ENCODE measurements around the gene MON1A.

Gene MON1A

DNA sequence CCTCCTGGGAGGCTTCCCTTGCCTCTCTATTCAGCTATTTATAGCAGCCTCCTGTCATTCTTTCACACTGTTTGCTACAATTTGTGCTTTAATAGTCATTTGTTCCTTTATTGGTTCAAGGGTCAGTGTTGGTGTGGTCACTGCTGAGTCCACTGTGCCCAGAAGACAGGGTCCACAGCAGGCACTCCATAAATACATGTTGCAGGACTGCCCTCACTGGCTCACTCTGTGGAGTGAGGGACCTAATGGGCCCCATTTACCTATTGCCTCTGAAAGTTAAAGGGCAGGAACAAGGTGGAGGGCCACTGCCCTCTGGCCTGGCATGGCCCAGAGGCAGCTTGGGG, 42.7 kb downstream of the MON1A start:
- FAIRE-seq: no peak

DNA sequence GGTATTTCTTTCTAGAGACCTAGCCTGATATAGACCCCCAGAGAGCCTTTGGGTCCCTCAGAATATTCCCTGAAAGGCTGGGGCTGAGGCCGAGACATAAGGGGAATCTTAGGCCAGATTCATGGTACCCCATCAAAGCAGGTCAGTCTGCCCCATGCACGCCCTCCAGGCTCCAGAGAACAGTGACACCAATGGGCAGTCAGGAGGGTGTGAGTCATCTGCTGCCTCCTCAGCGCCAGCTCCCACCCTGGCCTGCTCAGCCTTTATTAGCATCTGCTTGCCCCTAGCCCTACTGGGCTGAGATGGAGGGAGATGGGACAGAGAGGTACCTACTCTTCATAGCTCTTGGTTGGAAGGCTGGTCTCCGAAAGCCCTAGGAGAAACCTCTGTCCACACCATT, 45.6 kb downstream of the MON1A start:
- no peak for FAIRE-seq

DNA sequence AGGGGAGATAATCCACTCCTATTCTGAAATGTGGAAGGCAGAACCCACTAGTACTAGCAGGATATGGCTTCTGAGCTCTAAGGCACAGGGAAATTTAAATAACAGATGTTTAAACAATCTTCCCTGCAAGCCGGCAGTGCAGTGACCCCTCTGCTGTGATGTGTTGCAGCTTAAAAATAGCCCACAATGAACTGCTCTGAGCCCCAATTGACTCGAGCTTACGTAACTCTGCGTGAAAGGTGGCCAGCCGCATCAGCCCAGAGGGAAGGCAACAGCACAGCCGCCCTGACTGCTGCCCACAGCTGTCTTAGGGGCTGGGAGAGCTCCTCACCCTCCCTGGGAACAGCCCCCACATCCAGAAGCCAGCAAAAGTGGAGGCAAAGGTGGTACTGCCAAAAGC, 47.4 kb downstream of the MON1A start:
- no peak for FAIRE-seq

DNA sequence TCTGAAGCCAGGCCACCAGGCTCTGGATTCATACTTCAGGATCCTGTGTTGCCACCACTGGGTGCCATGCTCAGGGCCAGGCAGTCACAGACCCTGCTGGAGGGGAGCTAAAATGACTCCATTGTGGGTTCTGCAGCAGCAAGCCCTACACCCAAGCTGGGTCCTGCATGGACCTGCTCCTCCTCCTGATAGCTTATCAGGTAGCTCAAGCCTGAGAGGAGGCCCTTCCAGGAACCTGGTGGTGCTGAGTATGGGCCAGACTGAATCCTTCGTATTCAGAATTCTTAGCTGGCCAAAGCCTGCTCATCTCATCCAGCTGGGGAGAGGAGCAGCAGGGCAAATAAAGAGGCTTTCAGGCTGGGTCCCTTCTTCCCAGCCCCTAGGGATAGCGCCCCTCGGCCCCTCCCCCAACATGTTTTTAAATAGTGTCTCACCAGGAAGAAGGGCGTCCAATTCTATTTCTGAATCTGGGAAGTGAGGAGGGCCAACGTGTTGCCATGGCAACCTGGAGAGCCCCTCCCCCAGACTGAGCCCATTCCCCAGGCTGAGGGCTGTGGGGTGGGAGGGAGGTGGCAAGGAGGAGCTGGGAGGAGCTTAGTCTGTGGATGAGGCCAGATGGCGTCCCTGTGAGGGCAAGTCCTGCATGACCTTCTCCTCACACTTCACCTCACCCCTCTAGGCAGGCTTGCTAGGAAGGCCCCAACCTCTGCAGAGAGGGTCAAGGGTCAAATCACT, 48.9 kb downstream of the MON1A start:
- no peak for FAIRE-seq

DNA sequence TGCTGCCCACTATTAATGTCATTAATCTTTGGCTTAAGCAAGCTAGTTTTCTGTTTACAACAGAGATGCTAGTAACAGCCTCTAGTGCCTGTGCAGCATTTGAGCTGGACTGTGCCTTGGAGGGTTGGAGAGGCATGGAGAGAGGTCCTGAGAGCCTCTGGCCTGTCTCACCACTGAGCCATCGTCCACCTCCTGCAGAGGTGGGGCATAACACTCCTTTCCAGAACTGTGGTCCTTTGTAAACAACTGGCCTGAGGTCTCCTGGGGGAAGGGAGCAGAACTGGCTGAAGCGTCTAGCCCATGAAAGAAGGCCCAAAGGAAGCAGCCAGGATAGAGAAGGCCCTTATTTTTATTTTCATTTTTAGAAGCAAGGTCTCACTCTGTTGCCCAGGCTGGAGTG, 49.9 kb downstream of the MON1A start:
- FAIRE-seq: no peak

DNA sequence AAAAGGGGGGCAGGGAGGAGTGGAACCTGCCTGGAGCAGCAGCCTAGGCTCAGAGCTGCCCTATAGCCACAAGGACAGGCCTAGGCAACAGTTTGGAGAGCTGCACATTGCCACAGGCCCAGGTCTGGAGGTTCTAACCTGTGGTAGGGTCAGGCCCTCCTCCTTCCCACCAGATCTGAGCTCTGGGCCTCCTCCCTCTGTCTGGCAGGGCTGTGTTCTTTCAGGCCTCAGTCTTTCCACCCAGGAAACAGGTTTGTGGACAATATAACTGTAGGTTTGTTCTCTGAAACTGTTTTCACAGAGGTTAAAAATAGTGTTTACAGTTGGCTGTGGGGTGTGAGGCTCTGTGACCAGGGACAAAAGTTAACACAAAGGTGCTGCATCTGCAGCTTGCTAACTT, 50.9 kb downstream of the MON1A start:
- FAIRE-seq: no peak

DNA sequence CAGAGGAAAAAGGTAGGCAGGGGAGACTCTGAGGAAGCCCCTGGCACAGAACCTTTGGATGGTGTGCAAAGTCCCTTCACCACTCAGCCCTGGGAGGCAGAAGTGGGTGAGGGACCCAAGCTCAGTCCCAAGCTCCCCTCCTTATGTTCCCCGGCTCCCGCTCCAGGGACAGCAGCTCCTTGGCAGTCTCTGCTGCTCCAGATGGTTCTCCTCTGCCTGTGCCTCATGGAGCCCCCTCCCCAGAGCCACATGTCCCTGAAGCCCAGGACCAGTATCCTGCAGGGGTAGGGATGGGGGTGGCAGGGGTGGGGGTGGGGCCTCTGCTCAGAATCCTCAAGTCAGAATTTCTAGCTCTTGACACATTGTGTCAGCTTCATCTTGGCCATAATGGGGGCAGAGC, 51.9 kb downstream of the MON1A start:
- FAIRE-seq: no peak

DNA sequence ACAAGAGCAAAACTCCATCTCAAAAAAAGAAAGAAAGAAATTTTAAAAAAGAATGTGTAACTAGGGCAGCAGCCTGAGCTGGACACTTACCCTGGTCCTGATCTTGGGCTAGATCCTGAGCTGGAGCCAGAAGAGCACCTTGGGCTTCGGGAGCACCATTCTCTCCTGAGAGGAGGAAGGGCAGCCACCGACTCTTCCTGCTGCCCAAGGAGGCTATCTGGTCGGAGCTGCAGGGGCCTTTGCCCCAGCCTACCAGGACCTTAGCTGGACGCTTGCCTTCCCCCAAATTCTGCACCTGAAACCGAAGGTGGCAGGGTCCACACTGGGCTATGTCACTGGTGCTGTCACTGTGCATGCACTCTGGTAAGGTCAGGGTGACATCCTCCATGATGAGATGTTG, 53.0 kb downstream of the MON1A start:
- FAIRE-seq: no peak

DNA sequence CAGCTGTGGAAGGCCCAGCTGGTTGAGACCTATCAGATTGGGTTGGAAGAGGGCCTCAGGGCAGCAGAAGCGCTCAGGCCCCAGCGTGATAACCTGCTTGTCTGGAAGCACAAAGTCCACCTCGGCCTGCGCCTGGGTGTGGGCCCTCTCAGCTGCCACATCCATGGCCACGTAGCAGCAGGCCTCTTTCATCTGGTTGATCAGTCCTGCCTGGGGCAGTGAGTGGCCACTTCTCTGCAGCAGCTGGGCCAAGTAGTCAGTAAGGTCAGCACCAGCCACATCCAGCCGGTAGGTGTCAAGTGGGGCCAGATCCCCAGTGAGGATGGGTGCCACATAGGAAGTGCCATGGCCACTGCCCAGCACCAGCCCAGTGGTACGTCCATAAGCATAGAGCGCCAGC, 56.0 kb downstream of the MON1A start:
- FAIRE-seq: no peak

DNA sequence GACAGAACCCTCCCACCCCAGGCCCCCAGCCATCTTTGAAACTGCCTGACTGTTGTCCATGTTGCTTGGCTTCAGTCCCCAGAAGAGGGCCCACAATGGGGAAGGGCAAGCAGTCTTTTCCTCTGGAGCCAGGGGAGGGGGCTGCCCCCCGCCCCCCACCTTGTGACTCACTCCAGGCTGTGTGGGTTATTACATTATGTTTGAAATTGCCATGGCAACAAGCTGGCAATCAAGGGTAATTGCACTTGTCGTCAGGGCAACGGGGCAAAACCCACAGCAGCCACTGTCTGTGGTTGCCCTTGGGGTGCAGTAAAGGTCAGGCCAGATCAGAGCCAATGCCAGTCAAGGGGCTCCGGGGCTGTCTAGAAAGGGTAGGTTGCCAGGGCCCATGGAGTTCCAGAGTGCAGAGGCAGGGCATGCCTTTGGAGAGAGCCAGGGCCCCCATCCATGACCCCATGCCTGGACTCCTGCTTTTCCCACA, 56.8 kb downstream of the MON1A start:
- FAIRE-seq: no peak

DNA sequence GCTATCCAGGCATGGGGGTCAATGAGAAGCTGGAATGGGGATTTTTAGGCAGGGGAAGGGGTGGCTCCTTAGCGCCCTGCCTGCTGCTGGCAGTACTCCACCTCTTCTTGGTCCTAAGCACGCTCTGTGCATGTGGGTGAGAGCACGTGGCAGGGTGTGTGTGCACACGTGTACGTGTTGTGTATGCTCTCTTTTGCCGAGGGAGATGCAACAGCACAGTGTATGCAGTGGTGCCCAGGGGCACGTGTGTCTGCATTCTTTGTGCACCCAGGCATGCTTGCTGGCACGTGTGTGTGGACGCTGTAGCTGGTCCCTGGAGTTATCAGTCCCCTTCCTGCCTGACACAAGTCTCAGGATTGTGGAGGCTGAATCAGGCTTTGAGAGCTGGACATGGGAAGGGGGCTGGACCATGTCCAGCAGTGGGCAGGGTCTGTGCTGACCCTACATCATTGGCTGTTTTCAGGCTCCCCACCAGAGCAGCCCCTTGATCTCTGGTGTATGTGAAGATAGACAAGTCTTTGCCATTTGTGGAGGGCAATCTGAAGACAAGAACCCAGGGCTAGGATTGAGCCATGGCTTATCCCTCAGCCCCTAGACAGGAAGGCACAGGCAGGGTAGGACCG, 58.0 kb downstream of the MON1A start:
- FAIRE-seq: no peak

DNA sequence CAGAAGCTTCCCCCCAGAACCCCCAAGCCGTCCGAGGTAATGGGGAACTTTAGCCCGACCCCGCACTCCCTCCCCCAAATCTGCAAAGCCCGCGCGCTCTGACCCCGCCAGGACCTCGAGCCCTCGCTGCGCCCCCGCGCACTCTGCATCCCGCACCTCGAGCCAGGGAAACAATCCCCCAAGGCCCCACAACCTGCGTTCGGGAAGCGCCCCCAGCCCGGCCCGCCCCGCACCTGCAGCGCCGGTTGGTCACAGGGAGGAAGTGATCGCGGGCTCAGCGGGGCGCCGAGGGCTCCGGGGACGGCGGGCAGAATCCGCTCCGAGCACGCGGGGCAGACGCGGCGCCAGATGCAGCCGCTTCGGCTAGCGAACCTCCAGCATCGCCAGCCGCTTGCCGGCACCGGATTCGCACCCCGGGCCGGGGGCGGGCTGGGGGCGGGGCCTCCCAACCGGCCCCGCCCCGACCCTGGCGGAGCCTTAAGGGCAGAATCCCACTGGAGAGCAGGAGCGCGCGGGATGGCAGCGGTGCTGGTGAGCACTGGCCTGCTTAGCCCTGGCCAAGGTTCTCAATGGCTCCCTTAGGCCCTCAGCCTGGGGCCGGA, 60.0 kb downstream of the MON1A start, which contains the start of gene CAMKV:
Gene CAMKV (minus strand): TSS at position 382 of the 602 bp plus-strand sequence. CDS start 7,518 bp downstream, outside the sequence.
- FAIRE-seq: no peak

DNA sequence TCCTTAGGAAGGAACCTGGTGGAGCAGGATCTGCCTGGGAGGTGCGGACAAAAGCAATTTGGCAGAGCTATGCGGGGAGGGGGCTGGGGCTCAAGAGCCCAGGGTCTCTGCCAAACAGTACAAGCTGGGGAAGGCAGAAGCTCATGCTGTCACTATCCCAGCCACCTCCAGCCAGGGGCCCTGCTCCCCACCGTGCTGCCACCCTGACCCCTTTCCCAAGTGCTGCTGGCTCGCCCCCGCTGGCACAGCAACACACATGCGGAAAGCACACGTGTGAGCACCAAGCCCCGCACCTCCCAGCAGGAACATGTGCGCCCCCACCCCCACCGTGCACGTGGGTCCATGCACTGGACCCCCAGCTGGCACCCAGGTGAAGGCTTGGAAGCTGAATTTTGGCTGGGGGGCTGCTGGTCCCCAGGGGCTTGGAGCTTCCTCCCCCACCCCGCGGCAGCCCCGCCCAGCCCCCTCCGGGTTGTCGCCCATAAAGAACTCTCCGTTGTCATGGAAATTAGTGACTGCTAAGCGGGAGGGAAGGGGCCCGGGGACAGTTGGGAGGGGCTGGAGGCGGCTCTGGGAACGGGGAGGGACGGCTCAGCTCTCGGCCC, 60.6 kb downstream of the MON1A start:
- FAIRE-seq: no peak

DNA sequence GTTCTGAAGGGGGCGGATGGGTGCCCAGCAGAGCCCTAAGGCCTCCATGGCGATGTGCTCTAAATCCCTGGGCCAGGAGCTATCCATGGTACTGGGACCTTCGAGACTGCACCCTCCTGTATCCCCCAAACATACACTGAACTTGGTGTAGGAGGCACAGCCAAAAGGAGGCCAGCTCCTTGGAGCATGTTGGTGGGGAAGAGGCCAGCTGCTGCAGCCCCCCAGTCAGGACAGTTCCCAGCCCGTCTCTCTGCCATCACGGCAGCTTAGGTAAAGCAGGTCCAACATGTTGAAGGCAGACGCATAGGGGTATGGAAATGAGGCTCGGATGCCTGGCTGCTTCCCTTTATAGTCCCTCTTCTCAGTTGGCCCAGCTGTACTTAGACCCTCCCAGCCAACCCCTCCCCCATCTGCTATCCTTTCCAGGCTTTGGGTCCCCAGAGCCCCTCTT, 61.7 kb downstream of the MON1A start:
- no peak for FAIRE-seq

DNA sequence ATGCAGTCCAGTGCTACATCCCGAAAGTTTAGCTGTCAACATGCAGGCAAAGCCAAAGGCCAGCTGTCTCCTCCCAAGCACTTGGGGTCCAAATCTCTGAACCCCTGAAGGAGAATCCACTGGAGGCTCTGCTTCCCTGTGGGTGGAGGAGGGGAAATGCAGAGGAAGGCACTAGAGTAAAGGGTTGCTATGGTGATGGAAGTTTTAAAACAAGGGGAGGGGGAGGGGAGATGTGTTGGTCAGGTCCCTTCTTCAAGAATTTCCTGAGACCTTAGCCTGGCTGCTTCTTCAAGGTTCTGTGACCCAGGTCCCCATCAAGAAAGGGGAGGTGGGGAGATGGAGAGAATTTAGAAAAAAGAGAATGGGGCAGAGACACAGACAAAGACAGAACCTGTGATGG, 62.2 kb downstream of the MON1A start:
- FAIRE-seq: no peak

DNA sequence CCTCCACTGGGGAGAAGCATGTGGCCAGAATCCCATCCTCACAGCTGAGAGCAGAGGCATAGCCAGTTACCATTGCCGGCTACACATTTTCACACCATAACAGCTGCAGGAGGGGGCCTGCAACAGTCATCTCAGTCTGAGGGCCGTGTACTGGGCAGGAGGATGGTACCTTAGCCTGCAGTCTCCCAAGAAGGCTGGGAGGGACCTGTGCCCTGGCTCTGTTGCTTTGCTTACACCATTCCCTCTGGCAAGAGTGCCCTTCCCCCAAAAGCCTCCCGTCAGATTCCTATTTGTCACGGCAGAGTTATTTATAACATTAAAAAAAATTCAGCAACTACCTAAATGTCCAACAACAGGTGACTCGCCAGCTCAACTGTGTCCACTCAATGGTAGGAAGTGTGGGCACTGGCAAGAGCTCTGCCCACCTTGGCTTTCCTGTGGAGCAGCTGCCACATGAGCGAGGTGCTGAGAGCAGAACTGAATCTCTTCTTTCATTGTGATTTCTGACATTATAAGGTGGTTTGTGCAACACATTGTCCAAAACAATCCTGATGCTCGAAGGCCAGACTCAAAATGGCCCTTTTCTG, 64.3 kb downstream of the MON1A start:
- FAIRE-seq: no peak

DNA sequence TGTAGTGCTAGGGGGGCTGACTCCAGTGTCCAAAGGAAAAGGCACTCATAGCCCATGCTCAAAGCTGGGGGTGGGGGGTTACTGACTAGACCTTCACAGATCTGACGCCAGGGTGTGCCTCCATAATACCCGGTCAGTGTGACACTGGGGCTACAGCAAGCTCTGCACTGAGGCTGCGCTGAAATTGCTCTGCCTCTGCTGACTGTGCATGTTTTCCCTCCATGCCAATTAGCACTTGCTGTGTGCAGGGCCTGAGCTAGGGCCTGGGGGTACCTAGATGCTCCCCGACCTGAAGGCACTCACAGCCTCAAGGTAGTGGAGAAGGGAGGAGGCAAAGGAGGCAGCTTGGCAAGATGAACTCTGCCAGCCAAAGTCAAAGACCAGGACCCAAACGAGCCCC, 65.1 kb downstream of the MON1A start:
- no peak for FAIRE-seq

DNA sequence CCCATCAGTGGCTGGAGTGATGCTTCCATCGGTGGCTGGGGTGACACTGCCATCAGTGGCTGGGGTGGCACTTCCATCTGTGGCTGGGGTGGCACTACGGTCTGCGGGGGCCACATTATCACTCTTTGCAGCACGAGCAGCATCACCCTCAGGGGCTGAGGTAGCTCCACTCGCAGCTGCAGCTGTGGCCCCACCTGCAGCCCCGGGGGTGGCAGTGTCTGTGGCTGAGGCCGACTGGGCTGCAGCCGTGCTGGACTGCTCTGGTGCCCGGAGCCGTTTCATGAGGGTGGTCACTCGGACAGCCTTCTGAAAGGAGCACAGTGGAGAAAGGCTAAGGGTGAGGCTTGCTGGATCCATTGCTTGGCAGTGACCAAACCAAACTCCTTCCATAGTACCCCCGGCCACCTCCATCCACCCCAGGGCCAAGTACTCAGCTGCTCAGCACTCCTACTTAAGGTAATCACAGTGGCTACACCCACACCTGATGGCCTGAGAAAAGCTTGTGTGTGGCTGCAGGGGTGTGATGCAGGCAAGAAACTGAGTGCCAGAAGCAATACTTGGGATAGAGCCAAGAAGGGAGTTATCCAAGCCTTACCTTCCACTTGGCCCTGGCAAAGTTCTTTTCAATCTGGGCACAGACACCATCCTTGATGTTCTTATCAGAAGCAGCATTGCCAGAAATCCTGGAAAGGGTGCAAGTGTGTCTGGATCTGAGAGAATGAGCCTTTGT, 69.9 kb downstream of the MON1A start:
- FAIRE-seq: no peak

All from islet of Langerhans (tissue), 1 donor.